Breast epithelium (tissue), 4 donors: ENCODE measurements around the gene GNAQ. TPM values are rescaled to one million over a fixed set of nuclear protein-coding genes. Genes with fewer than 3 reads are reported as not detected.

ENCODE experiments used
- DNase-seq, 2 donors: peaks; one replicate each; pipeline ENCODE4 v3.0.0-alpha.2; 2019; ENCODE audit warnings: low spot score in 2 of 2
- H3K27ac ChIP-seq, 2 donors: fragments of 200-600 bp; sonication (generic) in 1 of 2; one replicate each; pipeline ENCODE4 v1.5.1; 2016 to 2019; ENCODE audit warnings: mild to moderate bottlenecking in 1 of 2
- H3K27me3 ChIP-seq, 2 donors: fragments of 200-600 bp; sonication (generic) in 1 of 2; one replicate each; pipeline versions ENCODE4 v1.5.1 to v1.6.0; 2017 to 2019; ENCODE audit warnings: control low read depth in 1 of 2, mild to moderate bottlenecking in 1 of 2
- H3K36me3 ChIP-seq: fragments of 200-600 bp; one replicate; pipeline ENCODE4 v1.5.1; 2019
- H3K4me1 ChIP-seq, 2 donors: fragments of 200-600 bp; sonication (generic); one replicate each; pipeline ENCODE4 v1.5.1; 2016 to 2019; ENCODE audit warnings: control low read depth in 1 of 2
- H3K4me3 ChIP-seq, 3 donors: fragments of 200-600 bp; sonication (generic); 1 replicate in 2 of 3; 2 replicates in 1 of 3; pipeline ENCODE4 v1.5.1; 2016 to 2019; ENCODE audit warnings: mild to moderate bottlenecking in 3 of 3, moderate library complexity in 2 of 3
- H3K9me3 ChIP-seq, 2 donors: fragments of 200-600 bp; sonication (generic) in 1 of 2; one replicate each; pipeline ENCODE4 v1.5.1; 2016 to 2019; ENCODE audit warnings: control low read depth in 1 of 2
- CTCF ChIP-seq, 3 donors: fragments of 450-650 bp; IDR thresholded peaks; one replicate each; pipeline ENCODE4 v1.5.1; 2016 to 2017; ENCODE audit warnings: antibody characterized with exemption in 3 of 3, mild to moderate bottlenecking in 3 of 3, moderate library complexity in 3 of 3
- POLR2A ChIP-seq: fragments of 450-650 bp; IDR thresholded peaks from one replicate; pipeline ENCODE4 v1.6.1; 2016; ENCODE audit warnings: antibody characterized with exemption, mild to moderate bottlenecking, moderate library complexity
- POLR2AphosphoS5 ChIP-seq, 3 donors: sonication (generic); formaldehyde crosslinking; IDR thresholded peaks; one replicate each; pipeline ENCODE4 v1.6.1; 2017; ENCODE audit warnings: antibody characterized with exemption in 3 of 3
- intact Hi-C: fragments of 100-400 bp; cut with DNase I; formaldehyde crosslinking; loops from one replicate; pipeline ENCODE4 v1.15.1; 2023; ENCODE audit warnings: low total_unique reads
- total RNA-seq, 3 donors: library from RNA; depleted of rRNA; stranded (reverse); fragments of >200 nt; gene quantifications; one replicate each; pipeline ENCODE4 v1.1.0, GENCODE V29; 2016

GNAQ gene
- total RNA-seq, 3 donors from 2014 or later, result 39.0 to 49.3 (median 47.2) TPM

DNA sequence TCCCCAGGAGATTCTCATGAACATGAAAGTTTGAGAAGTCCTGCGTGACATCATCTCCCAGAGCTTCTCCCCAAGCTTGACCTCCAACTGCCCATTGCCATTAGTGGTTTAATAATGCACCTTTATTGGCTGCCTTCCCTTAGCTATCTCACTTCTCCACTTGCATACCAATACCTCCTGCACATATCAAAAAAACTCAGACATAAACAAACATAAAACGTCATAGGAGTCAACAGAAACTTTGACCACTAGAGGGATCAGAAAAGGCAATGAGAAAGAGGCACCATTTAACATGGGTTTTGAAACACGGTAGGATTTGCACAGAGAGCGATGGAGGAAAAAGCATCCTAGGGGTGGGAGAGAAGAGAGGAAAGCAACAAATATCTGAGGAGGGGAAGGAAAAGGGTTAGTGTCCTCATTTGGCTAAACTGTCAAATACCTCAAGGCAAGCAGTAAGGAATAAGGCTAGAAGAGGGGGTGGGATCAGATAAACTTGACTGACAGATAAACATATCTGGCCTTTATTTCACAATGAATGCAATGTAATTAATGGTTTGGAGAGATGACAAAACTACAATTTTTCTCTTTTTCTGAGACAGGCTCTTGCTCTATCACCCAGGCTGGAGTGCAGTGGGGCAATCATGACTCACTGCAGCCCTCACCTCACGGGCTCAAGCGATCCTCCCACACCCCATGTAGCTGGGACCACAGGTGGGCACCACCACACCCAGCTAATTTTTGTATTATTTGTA lies 27.0 kb downstream of the GNAQ start:
- Histone ChIP-seq H3K27ac (no peak overlapping the region), H3K27me3 (no peaks in the 10 kb centered on the region), H3K4me1 (no peaks in the 10 kb centered on the region), H3K9me3 (no peaks in the 10 kb centered on the region), H3K36me3 (no peaks in the 10 kb centered on the region), H3K4me3 (no peak overlapping the region)
- intact Hi-C loops, result loop anchor here (1.0 kb wide), 1 partner anchor 23 kb away; no protein-coding TSS in a partner anchor
- TF ChIP-seq CTCF (IDR thresholded peaks at IDR 0.05) (no peak), POLR2A (no peak), POLR2AphosphoS5 (IDR thresholded peaks at IDR 0.05) (no peak)
- DNase-seq, result no peak

DNA sequence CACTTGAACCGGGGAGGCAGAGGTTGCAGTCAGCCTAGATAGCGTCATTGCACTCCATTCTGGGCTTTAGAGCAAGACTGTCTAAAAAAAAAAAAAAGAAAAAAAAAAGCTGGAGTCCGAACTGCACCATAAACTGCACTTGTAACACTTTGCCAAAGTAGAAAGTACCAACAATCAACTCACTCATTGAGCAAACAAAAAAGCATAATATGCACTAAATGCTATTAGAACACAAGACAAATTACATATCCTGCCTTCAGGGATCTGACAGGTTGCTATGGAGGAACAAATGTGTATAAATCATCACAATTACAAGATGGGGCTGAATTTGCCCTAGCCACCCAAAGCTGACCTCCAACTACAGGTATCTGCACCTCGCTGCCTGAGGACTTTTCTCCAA lies 27.9 kb downstream of the GNAQ start:
- no peak for TF ChIP-seq POLR2AphosphoS5 (IDR thresholded peaks at IDR 0.05)
- no peak for TF ChIP-seq CTCF (IDR thresholded peaks at IDR 0.05)
- no peak for TF ChIP-seq POLR2A
- Histone ChIP-seq H3K36me3 (no peaks in the 10 kb centered on the region), H3K4me3 (no peak overlapping the region), H3K9me3 (no peaks in the 10 kb centered on the region), H3K27me3 (no peaks in the 10 kb centered on the region), H3K4me1 (no peaks in the 10 kb centered on the region), H3K27ac (no peak overlapping the region)
- intact Hi-C loops, result no loop called here
- no peak for DNase-seq

DNA sequence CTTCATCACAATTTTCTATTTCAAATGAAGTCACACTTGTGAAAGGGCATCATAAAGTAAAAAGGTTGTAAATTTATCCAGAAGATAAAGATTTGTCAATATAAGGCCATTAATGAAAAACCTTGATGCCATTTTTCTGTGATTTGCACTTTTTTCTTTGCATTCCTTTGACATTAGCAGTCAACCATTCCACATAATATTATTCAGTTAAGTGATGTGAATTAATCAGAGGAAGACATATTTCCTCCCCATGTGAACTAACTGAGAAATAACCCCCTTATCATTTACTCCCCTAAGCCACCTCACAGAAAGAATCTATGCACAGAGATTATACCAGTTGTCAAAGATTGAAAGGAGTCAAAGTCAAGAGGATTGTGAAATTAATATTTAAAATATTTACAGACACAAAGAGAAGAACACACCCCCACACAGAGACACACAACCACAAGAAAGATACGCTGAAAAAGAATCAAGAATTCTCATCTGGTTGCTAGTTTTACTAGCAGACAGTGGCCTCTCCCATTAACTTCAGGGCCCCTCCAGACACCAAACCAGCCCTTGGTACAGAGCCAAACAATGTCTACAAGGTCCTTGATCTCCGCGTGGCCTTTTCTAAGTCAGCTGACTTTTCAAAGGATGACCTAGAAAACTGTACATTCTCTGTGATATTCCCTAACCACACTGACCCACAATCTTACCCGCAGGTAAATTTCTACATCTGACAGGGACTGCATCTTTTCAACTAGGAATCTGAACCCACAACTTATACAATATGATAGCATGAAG lies 29.5 kb downstream of the GNAQ start:
- Histone ChIP-seq H3K27ac (no peak overlapping the region), H3K9me3 (no peaks in the 10 kb centered on the region), H3K36me3 (no peaks in the 10 kb centered on the region), H3K27me3 (no peaks in the 10 kb centered on the region), H3K4me1 (no peaks in the 10 kb centered on the region), H3K4me3 (no peak overlapping the region)
- TF ChIP-seq POLR2AphosphoS5 (IDR thresholded peaks at IDR 0.05), result no peak
- no peak for TF ChIP-seq CTCF (IDR thresholded peaks at IDR 0.05)
- no peak for TF ChIP-seq POLR2A
- no peak for DNase-seq
- intact Hi-C loops, result no loop called here

- Histone ChIP-seq H3K4me1 (no peaks in the 10 kb centered on the region), H3K4me3 (no peak overlapping the region), H3K27me3 (no peaks in the 10 kb centered on the region), H3K27ac (no peak overlapping the region), H3K9me3 (no peaks in the 10 kb centered on the region), H3K36me3 (no peaks in the 10 kb centered on the region)
- intact Hi-C loops, result no loop called here
- no peak for DNase-seq
- TF ChIP-seq POLR2AphosphoS5 (IDR thresholded peaks at IDR 0.05) (no peak), POLR2A (no peak), CTCF (IDR thresholded peaks at IDR 0.05) (no peak)
Observed at GRCh38 chr9:78000221-78000620, 31.4 kb downstream of the GNAQ start.

- TF ChIP-seq CTCF (IDR thresholded peaks at IDR 0.05) (no peak), POLR2A (no peak), POLR2AphosphoS5 (IDR thresholded peaks at IDR 0.05) (no peak)
- no peak overlapping the region for H3K4me3 ChIP-seq
- no peaks in the 10 kb centered on the region for H3K9me3 ChIP-seq
- DNase-seq, result no peak
- intact Hi-C loops, result no loop called here
- no peaks in the 10 kb centered on the region for H3K36me3 ChIP-seq
- H3K27ac ChIP-seq, result no peak overlapping the region
- no peaks in the 10 kb centered on the region for H3K27me3 ChIP-seq
- no peaks in the 10 kb centered on the region for H3K4me1 ChIP-seq
Observed at GRCh38 chr9:77999231-77999631, 32.4 kb downstream of the GNAQ start.
